ENCODE results near the gene INSRR. TPM values are rescaled to one million over a fixed set of nuclear protein-coding genes. Genes with fewer than 3 reads are reported as not detected.

Gene INSRR
- total RNA-seq, 4 donors from 2014 or later: under 0.01 TPM; not detected in 3

DNA sequence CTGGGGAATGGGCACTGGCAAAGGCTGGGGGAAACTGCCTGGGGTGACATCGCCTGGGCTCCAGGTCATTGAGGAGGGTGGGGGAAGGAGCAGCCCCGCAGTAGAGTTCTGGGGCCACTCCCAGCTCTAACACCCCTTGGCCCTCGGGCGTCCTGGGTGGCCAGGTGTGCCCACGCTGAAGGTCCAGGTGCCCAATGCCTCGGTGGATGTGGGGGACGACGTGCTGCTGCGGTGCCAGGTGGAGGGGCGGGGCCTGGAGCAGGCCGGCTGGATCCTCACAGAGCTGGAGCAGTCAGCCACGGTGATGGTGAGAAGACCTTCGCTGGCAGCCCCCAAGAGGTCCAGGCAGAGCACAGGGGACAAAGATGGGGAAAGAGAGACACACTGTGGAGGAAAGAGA is 9.4 kb upstream of the INSRR start:
- no peak for ATAC-seq
- Histone ChIP-seq H3K27ac (no peak overlapping the region), H3K9me3 (no peaks in the 10 kb centered on the region), H3K36me3 (no peaks in the 10 kb centered on the region), H3K4me1 (no peaks in the 10 kb centered on the region), H3K27me3 (peaks cover 45% of the 10 kb centered on the region), H3K4me3 (no peak overlapping the region)
- TF ChIP-seq POLR2AphosphoS5 (IDR thresholded peaks at IDR 0.05) (no peak), EP300 (IDR thresholded peaks at IDR 0.05) (no peak), CTCF (IDR thresholded peaks at IDR 0.05) (no peak), POLR2A (IDR thresholded peaks at IDR 0.05) (no peak)
- WGBS, 2 donors (ENCODE audit: low coverage in 1 of 2): no CpG with 5 or more reads among the region's 13 CpGs

DNA sequence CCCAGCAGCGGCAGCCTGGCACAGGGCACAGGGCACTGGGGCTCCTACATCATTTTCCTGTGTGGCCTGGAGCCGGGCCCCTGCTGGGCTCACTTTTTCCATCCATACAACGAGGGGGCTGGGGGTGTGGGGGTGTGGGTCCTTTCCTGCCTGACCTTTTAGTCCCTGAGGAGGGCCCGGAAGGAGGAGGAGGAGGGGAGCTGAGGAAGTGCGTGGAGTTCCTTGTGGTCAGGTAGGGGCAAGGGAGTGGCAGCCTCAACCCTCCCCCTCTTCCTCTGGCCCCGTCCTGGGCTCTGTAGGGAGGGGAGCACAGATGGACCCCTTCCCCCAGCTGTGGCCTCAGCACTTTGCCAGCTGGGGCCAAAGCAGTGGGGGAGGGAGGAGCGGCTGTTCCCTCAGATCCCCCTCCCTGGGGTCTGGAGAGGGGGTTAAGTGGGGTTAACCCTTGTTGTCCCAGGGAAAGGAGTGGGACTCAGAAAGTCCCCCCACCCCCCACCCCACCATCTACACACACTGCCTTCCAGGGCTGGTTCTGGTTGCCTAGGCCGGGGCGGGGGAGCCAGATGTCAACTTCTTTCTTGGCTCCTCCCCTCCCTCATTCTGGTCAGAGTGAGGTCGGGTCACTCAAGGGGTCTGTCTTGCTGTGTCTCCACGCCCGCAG is 7.5 kb upstream of the INSRR start:
- Histone ChIP-seq H3K4me3 (no peak overlapping the region), H3K9me3 (no peaks in the 10 kb centered on the region), H3K36me3 (no peaks in the 10 kb centered on the region), H3K27me3 (peaks cover 64% of the 10 kb centered on the region), H3K4me1 (peaks cover 0 to 2% (median 0%) of the 10 kb centered on the region in 3 donors), H3K27ac (no peak overlapping the region)
- 29 to 58% methylated on average over 1 to 3 of the region's 12 CpGs for WGBS, 2 donors (ENCODE audit: low coverage in 1 of 2)
- ATAC-seq: no peak
- TF ChIP-seq POLR2A (IDR thresholded peaks at IDR 0.05) (no peak), CTCF (IDR thresholded peaks at IDR 0.05) (no peak), POLR2AphosphoS5 (IDR thresholded peaks at IDR 0.05) (no peak), EP300 (IDR thresholded peaks at IDR 0.05) (no peak)

DNA sequence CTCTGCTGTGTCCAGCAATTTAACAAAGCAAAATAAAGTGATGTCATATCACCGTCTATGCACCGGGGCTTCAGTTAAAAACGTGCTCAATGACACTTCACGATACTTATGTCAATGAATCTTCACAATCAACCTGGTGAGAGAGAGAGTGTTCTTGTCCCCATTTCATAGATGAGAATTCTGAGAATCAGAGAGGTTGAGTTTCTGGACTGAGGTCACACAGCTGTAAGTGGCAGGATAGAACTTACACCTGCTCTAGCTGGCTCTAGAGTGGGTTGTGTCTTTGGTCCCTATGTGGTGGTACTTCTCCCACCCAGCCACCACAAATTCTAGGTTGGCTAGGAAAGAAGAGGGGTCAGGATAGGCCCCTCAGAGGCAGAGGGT is 6.9 kb upstream of the INSRR start:
- H3K27ac ChIP-seq: no peak overlapping the region
- no peak overlapping the region for H3K4me3 ChIP-seq
- ATAC-seq: no peak
- H3K36me3 ChIP-seq: no peaks in the 10 kb centered on the region
- H3K4me1 ChIP-seq: peaks cover 0 to 7% (median 3%) of the 10 kb centered on the region in 3 donors
- H3K27me3 ChIP-seq: peaks cover 69% of the 10 kb centered on the region
- no peaks in the 10 kb centered on the region for H3K9me3 ChIP-seq
- TF ChIP-seq EP300 (IDR thresholded peaks at IDR 0.05) (no peak), POLR2A (IDR thresholded peaks at IDR 0.05) (no peak), POLR2AphosphoS5 (IDR thresholded peaks at IDR 0.05) (no peak), CTCF (IDR thresholded peaks at IDR 0.05) (no peak)
- WGBS, 2 donors (ENCODE audit: low coverage in 1 of 2): 79% methylated on average over 4 of the region's 4 CpGs; no CpG with 5 or more reads in 1 of the 2 donors

GRCh38 chr1:156865258-156865657 is 6.3 kb upstream of the INSRR start:
- Histone ChIP-seq H3K9me3 (no peaks in the 10 kb centered on the region), H3K36me3 (no peaks in the 10 kb centered on the region), H3K27me3 (peaks cover 75% of the 10 kb centered on the region), H3K27ac (no peak overlapping the region), H3K4me1 (peaks cover 0 to 13% (median 9%) of the 10 kb centered on the region in 3 donors), H3K4me3 (no peak overlapping the region)
- no peak for TF ChIP-seq CTCF (IDR thresholded peaks at IDR 0.05)
- TF ChIP-seq EP300 (IDR thresholded peaks at IDR 0.05): no peak
- no peak for TF ChIP-seq POLR2AphosphoS5 (IDR thresholded peaks at IDR 0.05)
- no peak for TF ChIP-seq POLR2A (IDR thresholded peaks at IDR 0.05)
- WGBS, 2 donors (ENCODE audit: low coverage in 1 of 2): 85 to 89% methylated on average over 5 to 8 of the region's 9 CpGs
- no peak for ATAC-seq

DNA sequence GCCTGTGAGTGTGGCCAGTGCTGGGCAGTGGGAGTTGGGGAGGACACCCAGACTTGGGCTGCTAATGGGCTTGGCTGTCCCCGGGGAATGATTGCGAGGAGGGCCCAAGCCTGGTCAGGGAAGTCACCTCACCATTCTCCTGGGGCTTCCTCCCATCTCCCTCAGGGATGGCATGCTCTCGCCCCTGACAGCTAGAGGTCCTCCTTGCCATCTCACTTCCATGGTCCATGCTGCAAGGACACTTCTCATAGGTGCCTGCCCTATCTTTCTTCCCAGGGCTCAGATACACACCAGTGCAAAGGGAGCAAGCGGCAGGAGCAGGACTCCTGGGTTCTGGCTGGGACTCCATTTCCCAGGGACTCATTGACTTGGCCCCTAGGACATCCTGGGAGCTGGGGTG is 5.9 kb upstream of the INSRR start:
- peaks cover 0 to 18% (median 13%) of the 10 kb centered on the region in 3 donors for H3K4me1 ChIP-seq
- TF ChIP-seq POLR2AphosphoS5 (IDR thresholded peaks at IDR 0.05): no peak
- TF ChIP-seq CTCF (IDR thresholded peaks at IDR 0.05): no peak
- no peak for TF ChIP-seq EP300 (IDR thresholded peaks at IDR 0.05)
- TF ChIP-seq POLR2A (IDR thresholded peaks at IDR 0.05): no peak
- peaks cover 80% of the 10 kb centered on the region for H3K27me3 ChIP-seq
- no CpG with 5 or more reads among the region's 4 CpGs for WGBS, 2 donors (ENCODE audit: low coverage in 1 of 2)
- H3K27ac ChIP-seq: no peak overlapping the region
- ATAC-seq: no peak
- no peaks in the 10 kb centered on the region for H3K9me3 ChIP-seq
- no peaks in the 10 kb centered on the region for H3K36me3 ChIP-seq
- H3K4me3 ChIP-seq: no peak overlapping the region

Data from gastroesophageal sphincter (tissue), 4 donors.